ENCODE results near the gene HP.

HP gene

DNA sequence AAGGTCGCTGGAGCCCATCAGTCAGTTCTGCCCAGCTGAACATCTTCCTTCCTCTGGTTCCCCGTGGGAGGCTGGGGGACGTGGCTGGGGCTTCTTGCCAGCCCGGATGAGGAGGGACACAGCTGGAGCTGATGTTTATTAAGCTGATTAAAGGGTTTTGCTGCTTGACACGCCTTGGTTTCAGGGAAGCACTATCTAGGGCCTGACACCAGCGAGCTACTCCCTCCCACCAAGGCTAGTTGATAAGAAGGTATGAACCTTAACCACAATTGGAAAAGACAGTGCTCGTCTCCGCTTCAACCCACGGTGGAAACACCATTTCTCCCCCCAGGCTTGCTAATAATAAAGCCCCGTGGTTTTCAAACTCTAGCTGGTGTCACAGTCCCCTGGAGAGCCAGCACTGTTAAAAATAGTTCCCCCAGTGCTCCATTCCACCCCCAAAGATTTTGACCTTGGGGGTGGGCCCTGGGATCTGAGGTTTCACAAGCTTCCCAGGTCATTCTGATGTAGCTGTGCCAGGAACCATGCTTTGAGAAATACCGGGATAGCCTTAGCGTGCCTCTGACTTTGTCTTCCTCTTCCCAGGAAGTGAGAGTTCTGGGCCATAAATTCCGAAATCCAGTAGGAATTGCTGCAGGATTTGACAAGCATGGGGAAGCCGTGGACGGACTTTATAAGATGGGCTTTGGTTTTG is 40.3 kb upstream of the HP start:
- no peak for DNase-seq (ENCODE audit: extremely low read depth, insufficient read length)

DNA sequence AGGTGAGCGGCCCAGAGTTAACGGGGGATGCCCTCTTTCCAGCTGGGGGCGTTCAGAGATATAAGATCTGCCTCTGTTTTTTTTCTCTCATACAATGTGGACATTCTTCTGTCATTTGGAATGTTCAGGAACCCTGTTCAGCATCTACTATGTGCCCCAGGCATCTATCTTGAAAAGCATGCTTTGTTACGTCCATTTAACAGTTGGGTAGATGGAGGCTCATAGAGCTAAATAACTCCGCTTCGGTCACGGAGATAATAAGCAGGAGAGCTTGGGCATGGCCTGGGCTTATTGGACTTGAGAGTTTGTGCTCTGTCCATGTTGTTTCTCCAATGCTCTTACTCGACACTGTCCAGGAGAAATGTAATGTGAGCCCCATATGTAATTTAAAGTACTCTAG is 39.6 kb upstream of the HP start:
- TF ChIP-seq, protein P1, sequence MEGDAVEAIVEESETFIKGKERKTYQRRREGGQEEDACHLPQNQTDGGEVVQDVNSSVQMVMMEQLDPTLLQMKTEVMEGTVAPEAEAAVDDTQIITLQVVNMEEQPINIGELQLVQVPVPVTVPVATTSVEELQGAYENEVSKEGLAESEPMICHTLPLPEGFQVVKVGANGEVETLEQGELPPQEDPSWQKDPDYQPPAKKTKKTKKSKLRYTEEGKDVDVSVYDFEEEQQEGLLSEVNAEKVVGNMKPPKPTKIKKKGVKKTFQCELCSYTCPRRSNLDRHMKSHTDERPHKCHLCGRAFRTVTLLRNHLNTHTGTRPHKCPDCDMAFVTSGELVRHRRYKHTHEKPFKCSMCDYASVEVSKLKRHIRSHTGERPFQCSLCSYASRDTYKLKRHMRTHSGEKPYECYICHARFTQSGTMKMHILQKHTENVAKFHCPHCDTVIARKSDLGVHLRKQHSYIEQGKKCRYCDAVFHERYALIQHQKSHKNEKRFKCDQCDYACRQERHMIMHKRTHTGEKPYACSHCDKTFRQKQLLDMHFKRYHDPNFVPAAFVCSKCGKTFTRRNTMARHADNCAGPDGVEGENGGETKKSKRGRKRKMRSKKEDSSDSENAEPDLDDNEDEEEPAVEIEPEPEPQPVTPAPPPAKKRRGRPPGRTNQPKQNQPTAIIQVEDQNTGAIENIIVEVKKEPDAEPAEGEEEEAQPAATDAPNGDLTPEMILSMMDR (IDR thresholded peaks at IDR 0.05; ENCODE audit: insufficient read depth, low read length, poor library complexity, severe bottlenecking) = no peak
- no peak for DNase-seq (ENCODE audit: extremely low read depth, insufficient read length)
- Histone ChIP-seq H3K36me3 (ENCODE audit: control insufficient read depth, insufficient read depth, low read length) (peaks cover 8% of the 10 kb centered on the region), H3K27me3 (replicated peaks; ENCODE audit: control insufficient read depth, insufficient read depth, low read length) (no peaks in the 10 kb centered on the region), H3K4me3 (replicated peaks; ENCODE audit: low read depth, low read length) (no peak overlapping the region)

More for the DNA sequence above, 40.3 kb upstream of the HP start:
- Histone ChIP-seq H3K27me3 (replicated peaks; ENCODE audit: control insufficient read depth, insufficient read depth, low read length) (no peaks in the 10 kb centered on the region), H3K4me3 (replicated peaks; ENCODE audit: low read depth, low read length) (no peak overlapping the region), H3K36me3 (ENCODE audit: control insufficient read depth, insufficient read depth, low read length) (peaks cover 8% of the 10 kb centered on the region)
- TF ChIP-seq, protein P1 (IDR thresholded peaks at IDR 0.05; ENCODE audit: insufficient read depth, low read length, poor library complexity, severe bottlenecking) = no peak

DNA sequence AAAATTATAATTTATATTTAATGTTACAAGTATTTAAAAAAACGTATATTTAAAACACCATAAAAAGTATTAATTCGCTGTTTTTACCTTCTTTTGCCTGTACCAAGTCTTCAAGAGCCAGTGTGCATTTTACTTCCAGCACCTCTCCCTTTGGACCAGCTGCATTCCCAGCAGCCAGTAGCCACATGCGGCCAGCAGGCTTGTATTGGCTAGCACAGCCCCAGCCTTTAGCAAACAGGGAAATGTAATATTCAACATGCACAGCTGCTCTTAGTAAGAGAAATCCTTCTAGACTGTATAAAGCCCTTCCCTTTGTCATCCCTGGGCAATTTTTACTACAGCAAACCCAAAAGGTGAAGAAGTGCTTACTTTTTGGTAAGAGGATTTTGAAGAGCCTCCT is 39.2 kb upstream of the HP start:
- TF ChIP-seq, protein P1 (IDR thresholded peaks at IDR 0.05; ENCODE audit: insufficient read depth, low read length, poor library complexity, severe bottlenecking) = no peak
- no peak for DNase-seq (ENCODE audit: extremely low read depth, insufficient read length)
- peaks cover 8% of the 10 kb centered on the region for H3K36me3 ChIP-seq (ENCODE audit: control insufficient read depth, insufficient read depth, low read length)
- H3K27me3 ChIP-seq (replicated peaks; ENCODE audit: control insufficient read depth, insufficient read depth, low read length) = no peaks in the 10 kb centered on the region
- H3K4me3 ChIP-seq (replicated peaks; ENCODE audit: low read depth, low read length) = no peak overlapping the region

DNA sequence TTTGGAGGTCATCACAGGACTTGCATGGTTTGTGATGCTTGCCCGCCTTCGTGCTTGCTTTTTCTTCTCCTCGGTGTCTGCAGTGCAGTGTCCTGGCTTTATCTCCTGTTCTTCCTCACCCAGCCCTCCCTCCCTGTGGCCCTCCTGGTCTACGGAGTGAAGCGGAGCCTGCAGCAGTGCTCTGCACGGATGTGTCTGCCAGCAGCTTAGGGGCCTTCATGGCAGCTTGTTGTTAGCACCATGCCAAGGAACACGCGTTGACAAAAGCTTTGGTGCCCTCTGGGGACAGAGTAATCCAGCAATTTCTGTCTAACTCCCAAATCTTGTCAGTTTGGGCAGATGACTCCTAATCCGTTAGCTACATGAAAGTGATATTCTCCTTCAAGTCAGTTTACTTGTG is 35.8 kb upstream of the HP start:
- no peak overlapping the region for H3K4me3 ChIP-seq (replicated peaks; ENCODE audit: low read depth, low read length)
- H3K36me3 ChIP-seq (ENCODE audit: control insufficient read depth, insufficient read depth, low read length) = peaks cover 13% of the 10 kb centered on the region
- TF ChIP-seq, protein P1 (IDR thresholded peaks at IDR 0.05; ENCODE audit: insufficient read depth, low read length, poor library complexity, severe bottlenecking) = no peak
- no peak for DNase-seq (ENCODE audit: extremely low read depth, insufficient read length)
- no peaks in the 10 kb centered on the region for H3K27me3 ChIP-seq (replicated peaks; ENCODE audit: control insufficient read depth, insufficient read depth, low read length)

DNA sequence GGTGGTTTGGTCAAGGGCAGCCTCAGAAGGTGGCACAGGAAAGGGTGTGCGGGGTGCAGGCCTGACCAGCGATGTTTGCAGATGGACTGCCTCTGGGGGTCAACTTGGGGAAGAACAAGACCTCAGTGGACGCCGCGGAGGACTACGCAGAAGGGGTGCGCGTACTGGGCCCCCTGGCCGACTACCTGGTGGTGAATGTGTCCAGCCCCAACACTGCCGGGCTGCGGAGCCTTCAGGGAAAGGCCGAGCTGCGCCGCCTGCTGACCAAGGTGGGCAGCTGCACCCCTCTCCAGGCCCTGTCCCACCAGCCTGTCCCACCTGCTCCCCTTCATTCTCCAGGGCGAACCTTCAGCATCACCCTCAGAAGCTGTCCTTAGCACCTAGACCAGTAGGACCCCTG is 33.3 kb upstream of the HP start:
- Histone ChIP-seq H3K27me3 (replicated peaks; ENCODE audit: control insufficient read depth, insufficient read depth, low read length) (no peaks in the 10 kb centered on the region), H3K36me3 (ENCODE audit: control insufficient read depth, insufficient read depth, low read length) (peaks cover 18% of the 10 kb centered on the region), H3K4me3 (replicated peaks; ENCODE audit: low read depth, low read length) (no peak overlapping the region)
- TF ChIP-seq, protein P1 (IDR thresholded peaks at IDR 0.05; ENCODE audit: insufficient read depth, low read length, poor library complexity, severe bottlenecking) = peak; percentile 10
- no peak for DNase-seq (ENCODE audit: extremely low read depth, insufficient read length)

DNA sequence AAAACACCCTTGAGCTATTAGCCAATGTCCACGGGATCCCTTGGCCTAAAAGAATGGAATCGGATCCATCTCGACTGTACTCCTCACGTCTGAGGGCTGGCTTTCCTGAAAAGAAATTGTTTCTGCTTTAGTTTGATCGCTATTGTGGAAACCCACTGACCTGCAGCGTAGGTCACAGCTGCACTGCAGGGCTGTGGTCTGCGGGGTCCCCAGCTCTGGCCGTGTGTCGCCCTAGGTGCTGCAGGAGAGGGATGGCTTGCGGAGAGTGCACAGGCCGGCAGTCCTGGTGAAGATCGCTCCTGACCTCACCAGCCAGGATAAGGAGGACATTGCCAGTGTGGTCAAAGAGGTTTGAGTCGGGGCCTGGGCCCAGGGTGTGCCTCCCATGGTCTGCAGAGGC is 32.2 kb upstream of the HP start:
- DNase-seq (ENCODE audit: extremely low read depth, insufficient read length) = no peak
- TF ChIP-seq, protein P1 (IDR thresholded peaks at IDR 0.05; ENCODE audit: insufficient read depth, low read length, poor library complexity, severe bottlenecking) = no peak
- no peak overlapping the region for H3K4me3 ChIP-seq (replicated peaks; ENCODE audit: low read depth, low read length)
- H3K36me3 ChIP-seq (ENCODE audit: control insufficient read depth, insufficient read depth, low read length) = peaks cover 17% of the 10 kb centered on the region
- no peaks in the 10 kb centered on the region for H3K27me3 ChIP-seq (replicated peaks; ENCODE audit: control insufficient read depth, insufficient read depth, low read length)

Data from GM06990 (cell line).